Inferior parietal cortex (tissue), 1 donor: ENCODE results near the gene TSPAN32.
"Not testable (repeated sequence)": the region's sequence is repeated elsewhere in the genome, so short reads cannot be mapped to it uniquely, and the experiment has no call there.

Source experiments
- DNase-seq: peaks from one replicate; pipeline ENCODE4 v3.0.0-alpha.2; 2016; ENCODE audit errors: extremely low spot score

The TSPAN32 gene

GRCh38 chr11:2286350-2286749, 15.5 kb upstream of the TSPAN32 start:
- DNase-seq, result not testable (repeated sequence)

- no peak for DNase-seq
These were observed 14.7 kb upstream of the TSPAN32 start for GRCh38 chr11:2287091-2287490.

- DNase-seq, result no peak
These were observed 12.5 kb upstream of the TSPAN32 start for GRCh38 chr11:2289350-2289749.

GRCh38 chr11:2289859-2290258, 12.0 kb upstream of the TSPAN32 start:
- DNase-seq, result no peak

- no peak for DNase-seq
These were observed 11.4 kb upstream of the TSPAN32 start for GRCh38 chr11:2290351-2290841.

GRCh38 chr11:2293531-2293971, 8.3 kb upstream of the TSPAN32 start:
- no peak for DNase-seq

GRCh38 chr11:2293984-2294925, 7.6 kb upstream of the TSPAN32 start:
- DNase-seq, result no peak

GRCh38 chr11:2294926-2295290, 6.9 kb upstream of the TSPAN32 start:
- no peak for DNase-seq

- no peak for DNase-seq
These were observed 5.6 kb upstream of the TSPAN32 start for GRCh38 chr11:2295971-2296912.

GRCh38 chr11:2296913-2297622, 4.7 kb upstream of the TSPAN32 start:
- DNase-seq, result no peak

GRCh38 chr11:2297623-2298030, 4.2 kb upstream of the TSPAN32 start:
- DNase-seq, result no peak

GRCh38 chr11:2298131-2298794, 3.5 kb upstream of the TSPAN32 start:
- no peak for DNase-seq

- DNase-seq, result no peak
These were observed 2.7 kb upstream of the TSPAN32 start for GRCh38 chr11:2298795-2299761.

GRCh38 chr11:2299773-2300172, 2.0 kb upstream of the TSPAN32 start:
- no peak for DNase-seq

GRCh38 chr11:2300290-2300935, 1.4 kb upstream of the TSPAN32 start:
- no peak for DNase-seq

- no peak for DNase-seq
These were observed 730 bp upstream of the TSPAN32 start for GRCh38 chr11:2300936-2301630.

GRCh38 chr11:2302306-2302895, 588 bp downstream of the TSPAN32 start:
- no peak for DNase-seq

GRCh38 chr11:2302896-2303626, 1.2 kb downstream of the TSPAN32 start:
- DNase-seq, result no peak
